OCI-LY7 (cell line): ENCODE measurements around the gene GRHL1. TPM values are rescaled to one million over a fixed set of nuclear protein-coding genes. Genes with fewer than 3 reads are reported as not detected.
A peak's percentile ranks its signal among the peaks of the same experiment; 100 is the strongest.

Source experiments
- BruUV-seq: library from RNA; stranded (reverse); fragments of 400-500 nt; replicated peaks from 2 replicates; lab custom pipeline; 2021; lab: Mats Ljungman, UMichigan
- CTCF ChIA-PET: fragments of 300-600 bp; sonication (Branson Sonifier 250); formaldehyde crosslinking; loops from one replicate; lab custom pipeline; 2022; ENCODE audit warnings: antibody characterized with exemption; ENCODE audit not compliant: unreplicated experiment; lab: Charles Lee
- POLR2A ChIA-PET: fragments of 300-600 bp; sonication (Branson Sonifier 250); formaldehyde crosslinking; loops from one replicate; lab custom pipeline; 2022; ENCODE audit warnings: antibody characterized with exemption; lab: Charles Lee
- DNase-seq: peaks from one replicate; pipeline ENCODE4 v3.0.0-alpha.2; 2015; ENCODE audit warnings: low spot score
- H2AFZ ChIP-seq: fragments of 200-600 bp; sonication (generic), shearing (Covaris generic); 2 replicates; pipeline ENCODE4 v1.6.1; 2014; ENCODE audit warnings: mild to moderate bottlenecking, antibody characterized with exemption, low read length, moderate library complexity
- H3K27ac ChIP-seq: fragments of 200-600 bp; sonication (generic); 2 replicates; pipeline ENCODE4 v1.5.1; 2014; ENCODE audit warnings: mixed run types, low read depth, mild to moderate bottlenecking, moderate library complexity, low read length, inconsistent platforms; ENCODE audit not compliant: poor library complexity, severe bottlenecking
- H3K36me3 ChIP-seq: fragments of 200-600 bp; sonication (generic); 2 replicates; pipeline ENCODE4 v1.6.1; 2014; ENCODE audit warnings: mild to moderate bottlenecking, antibody characterized with exemption, low read length, moderate library complexity, mixed read lengths; ENCODE audit not compliant: insufficient read depth
- H3K4me1 ChIP-seq: fragments of 200-600 bp; sonication (generic); 2 replicates; pipeline ENCODE4 v1.5.1; 2014; ENCODE audit warnings: mild to moderate bottlenecking, low read length; ENCODE audit not compliant: insufficient read depth, poor library complexity, severe bottlenecking
- H3K4me2 ChIP-seq: fragments of 200-600 bp; sonication (generic); 2 replicates; pipeline ENCODE4 v1.6.1; 2014; ENCODE audit warnings: mild to moderate bottlenecking, low read length
- H3K4me3 ChIP-seq: fragments of 200-600 bp; sonication (generic); 2 replicates; pipeline ENCODE4 v1.5.1; 2014; ENCODE audit warnings: mild to moderate bottlenecking, low read depth, low read length; ENCODE audit not compliant: poor library complexity, severe bottlenecking
- H3K79me2 ChIP-seq: fragments of 200-600 bp; sonication (generic); 2 replicates; pipeline ENCODE4 v1.6.1; 2016; ENCODE audit warnings: low read depth, mild to moderate bottlenecking, low read length, moderate library complexity, mixed read lengths; ENCODE audit not compliant: insufficient read depth
- H3K9me2 ChIP-seq: fragments of 200-600 bp; sonication (generic); 2 replicates; pipeline ENCODE4 v1.6.1; 2016; ENCODE audit warnings: mild to moderate bottlenecking, low read length, mixed read lengths; ENCODE audit not compliant: insufficient read depth
- H3K9me3 ChIP-seq: fragments of 200-600 bp; sonication (generic); 2 replicates; pipeline ENCODE4 v1.6.1; 2014; ENCODE audit warnings: mild to moderate bottlenecking, mixed run types, low read length, mixed read lengths
- H4K20me1 ChIP-seq: fragments of 200-600 bp; sonication (generic); 2 replicates; pipeline ENCODE4 v1.6.1; 2014; ENCODE audit warnings: mild to moderate bottlenecking, antibody characterized with exemption, low read length, moderate library complexity, mixed read lengths; ENCODE audit not compliant: insufficient read depth
- EZH2phosphoT487 ChIP-seq: fragments of 200-600 bp; sonication (generic); IDR thresholded peaks from 2 replicates; pipeline ENCODE4 v1.6.1; 2018; ENCODE audit warnings: low read depth, borderline replicate concordance, mild to moderate bottlenecking, mixed run types, antibody characterized with exemption, low read length, moderate library complexity, mixed read lengths
- intact Hi-C: fragments of 100-400 bp; cut with micrococcal nuclease; formaldehyde crosslinking; loops from one replicate; pipeline ENCODE4 v1.10.0; 2022; ENCODE audit not compliant: unreplicated experiment
- total RNA-seq, 2 experiments: library from RNA; depleted of rRNA in 1 of 2; stranded (reverse); fragments of >200 nt in 1 of 2; shearing (Covaris generic) in 1 of 2; gene quantifications; 2 replicates each; pipeline ENCODE4 v1.2.3, GENCODE V29; 2014 to 2022
- TF ChIP-seq, protein P1 (sequence below): fragments of 200-600 bp; sonication (generic); conservative IDR thresholded peaks from 2 replicates; pipeline ENCODE4 v1.5.1; 2014; ENCODE audit warnings: mild to moderate bottlenecking, antibody characterized with exemption, low read length, moderate library complexity, mixed read lengths

Gene GRHL1
- total RNA-seq, 2 experiments from 2014 or later: 0.19 to 2.5 TPM

DNA sequence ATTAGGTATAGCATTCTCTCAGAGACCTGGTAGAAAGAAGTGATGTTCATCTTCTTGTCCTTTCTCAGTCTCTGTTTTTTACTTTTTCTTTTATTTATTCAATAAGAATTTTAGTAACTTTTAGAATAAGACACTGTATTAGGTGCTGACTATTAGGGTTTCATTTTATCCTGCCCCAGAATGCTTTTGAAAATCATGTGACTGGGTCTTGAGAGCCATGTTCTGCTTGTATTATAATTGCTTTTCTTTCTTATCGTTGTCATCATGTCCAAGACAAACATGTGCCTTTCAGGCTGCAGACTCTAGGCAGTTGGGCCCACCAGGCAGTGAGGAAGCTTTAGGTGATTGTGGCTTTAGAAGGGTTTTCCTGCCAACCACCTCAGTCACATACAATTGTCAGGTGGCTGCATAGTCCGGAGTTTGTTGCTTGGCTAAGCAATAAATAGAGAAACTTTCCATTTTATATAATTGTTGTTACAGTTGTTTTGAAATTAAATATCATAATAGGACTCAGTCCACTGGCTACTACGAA is 15.1 kb downstream of the GRHL1 start:
- Histone ChIP-seq H3K4me1 (peaks cover 24% of the 10 kb centered on the region), H3K36me3 (no peaks in the 10 kb centered on the region), H3K4me2 (no peak overlapping the region), H2AFZ (no peak overlapping the region), H3K27ac (no peak overlapping the region), H3K79me2 (no peaks in the 10 kb centered on the region), H3K4me3 (no peak overlapping the region), H3K9me3 (no peaks in the 10 kb centered on the region), H3K9me2 (no peaks in the 10 kb centered on the region), H4K20me1 (no peaks in the 10 kb centered on the region)
- DNase-seq: no peak
- POLR2A ChIA-PET: interaction anchor here (0.6 to 1.0 kb wide), 2 partner anchors 26 to 1400 kb away, joined by 3 read pairs; no protein-coding TSS in a partner anchor
- TF ChIP-seq, protein P1, sequence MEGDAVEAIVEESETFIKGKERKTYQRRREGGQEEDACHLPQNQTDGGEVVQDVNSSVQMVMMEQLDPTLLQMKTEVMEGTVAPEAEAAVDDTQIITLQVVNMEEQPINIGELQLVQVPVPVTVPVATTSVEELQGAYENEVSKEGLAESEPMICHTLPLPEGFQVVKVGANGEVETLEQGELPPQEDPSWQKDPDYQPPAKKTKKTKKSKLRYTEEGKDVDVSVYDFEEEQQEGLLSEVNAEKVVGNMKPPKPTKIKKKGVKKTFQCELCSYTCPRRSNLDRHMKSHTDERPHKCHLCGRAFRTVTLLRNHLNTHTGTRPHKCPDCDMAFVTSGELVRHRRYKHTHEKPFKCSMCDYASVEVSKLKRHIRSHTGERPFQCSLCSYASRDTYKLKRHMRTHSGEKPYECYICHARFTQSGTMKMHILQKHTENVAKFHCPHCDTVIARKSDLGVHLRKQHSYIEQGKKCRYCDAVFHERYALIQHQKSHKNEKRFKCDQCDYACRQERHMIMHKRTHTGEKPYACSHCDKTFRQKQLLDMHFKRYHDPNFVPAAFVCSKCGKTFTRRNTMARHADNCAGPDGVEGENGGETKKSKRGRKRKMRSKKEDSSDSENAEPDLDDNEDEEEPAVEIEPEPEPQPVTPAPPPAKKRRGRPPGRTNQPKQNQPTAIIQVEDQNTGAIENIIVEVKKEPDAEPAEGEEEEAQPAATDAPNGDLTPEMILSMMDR: no peak
- no peak for TF ChIP-seq EZH2phosphoT487
- no TSS peak for BruUV-seq
- intact Hi-C loops: no loop called here
- CTCF ChIA-PET: no interaction called here

DNA sequence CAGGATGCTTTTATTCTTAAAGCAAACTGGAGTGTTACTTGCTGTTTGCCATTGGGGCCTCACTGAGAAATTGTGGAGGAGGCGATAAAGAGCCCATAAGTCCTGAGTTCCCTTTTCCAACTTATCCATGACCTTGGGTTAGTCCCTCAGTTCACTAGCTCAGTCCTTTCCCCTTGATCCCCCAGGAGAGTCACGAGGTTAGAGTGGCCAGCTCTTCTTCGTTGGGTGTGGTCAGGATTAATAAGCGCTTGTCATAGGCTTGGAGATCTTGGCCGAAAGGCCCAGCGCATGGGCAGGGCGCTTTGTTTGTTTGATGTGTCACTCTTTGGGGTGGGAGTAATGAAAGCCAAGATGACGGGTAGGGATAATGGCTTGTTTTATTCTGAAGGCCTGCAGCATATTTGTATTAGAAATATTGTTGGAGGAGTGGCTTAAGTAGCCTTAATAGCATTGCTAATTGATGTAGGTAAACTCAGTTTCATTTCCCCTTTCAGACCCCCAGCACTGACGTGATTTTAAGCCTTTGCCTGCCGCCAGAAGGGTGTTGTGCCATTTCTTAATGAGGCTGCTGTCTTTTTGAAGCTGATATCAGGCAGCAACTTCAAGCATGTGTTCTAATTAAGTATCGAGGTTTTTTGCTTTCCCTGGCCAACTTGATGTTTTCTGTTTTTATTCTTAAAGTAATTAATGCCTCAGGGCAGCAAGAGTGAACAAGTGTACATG is 15.7 kb downstream of the GRHL1 start:
- peak overlapping the region; percentile 38 for H3K4me2 ChIP-seq
- H3K9me2 ChIP-seq: no peaks in the 10 kb centered on the region
- no peak overlapping the region for H3K4me3 ChIP-seq
- no peak for TF ChIP-seq EZH2phosphoT487
- TF ChIP-seq, protein P1: no peak
- peak; percentile 69 for DNase-seq
- CTCF ChIA-PET: no interaction called here
- no peaks in the 10 kb centered on the region for H3K79me2 ChIP-seq
- POLR2A ChIA-PET: interaction anchor here (1.0 to 1.1 kb wide), 2 partner anchors 12 to 27 kb away, joined by 3 read pairs; no protein-coding TSS in a partner anchor
- peak overlapping the region; percentile 20; the same call in 1 of the 2 replicates for H2AFZ ChIP-seq
- H3K36me3 ChIP-seq: no peaks in the 10 kb centered on the region
- no TSS peak for BruUV-seq
- H3K4me1 ChIP-seq: peaks cover 24% of the 10 kb centered on the region
- H4K20me1 ChIP-seq: no peaks in the 10 kb centered on the region
- H3K9me3 ChIP-seq: no peaks in the 10 kb centered on the region
- intact Hi-C loops: no loop called here
- H3K27ac ChIP-seq: no peak overlapping the region
